SK-N-SH (cell line): ENCODE measurements around the gene MAP3K12. TPM values are rescaled to one million over a fixed set of nuclear protein-coding genes. Genes with fewer than 3 reads are reported as not detected.
A peak's percentile ranks its signal among the peaks of the same experiment; 100 is the strongest.
"Not testable (repeated sequence)": the region's sequence is repeated elsewhere in the genome, so short reads cannot be mapped to it uniquely, and the experiment has no call there.

Source experiments
- CTCF ChIA-PET: fragments of 300-600, 350-600 bp; formaldehyde crosslinking; extraction: SDS; loops from one replicate; lab custom pipeline; 2021; lab: Yijun Ruan, JAX
- POLR2A ChIA-PET: fragments of 350-600 bp; sonication (Branson Sonifier 250); formaldehyde crosslinking; extraction: SDS; loops from one replicate; lab custom pipeline; 2020; ENCODE audit warnings: antibody characterized with exemption, inconsistent platforms; lab: Yijun Ruan, JAX
- DNase-seq: peaks from one replicate; pipeline ENCODE4 v3.0.0; 2012
- H2AFZ ChIP-seq: fragments of 200-600 bp; sonication (generic); 2 replicates; pipeline ENCODE4 v1.8.1; 2016; ENCODE audit warnings: antibody characterized with exemption, mild to moderate bottlenecking, low read depth
- H3F3A ChIP-seq: fragments of 200-600 bp; sonication (generic); replicated peaks from 2 replicates; pipeline ENCODE3; 2016; ENCODE audit warnings: antibody characterized with exemption, mild to moderate bottlenecking; ENCODE audit not compliant: insufficient read depth
- H3K27ac ChIP-seq, 2 experiments: fragments of 200-500 bp in 1 of 2; fragments of 200-600 bp in 1 of 2; sonication (Bioruptor generic) in 1 of 2; sonication (generic), shearing (Covaris generic) in 1 of 2; 2 replicates each; pipeline versions ENCODE4 v1.5.1 to v1.6.1; 2014 to 2016; ENCODE audit warnings: low read depth in 2 of 2, inconsistent platforms in 1 of 2, low read length in 1 of 2, mild to moderate bottlenecking in 1 of 2, mixed read lengths in 1 of 2
- H3K27me3 ChIP-seq: fragments of 200-600 bp; sonication (generic), shearing (Covaris generic); 2 replicates; pipeline ENCODE4 v1.6.1; 2016; ENCODE audit warnings: mixed run types; ENCODE audit not compliant: insufficient read depth
- H3K36me3 ChIP-seq, 2 experiments: fragments of 200-500 bp in 1 of 2; fragments of 200-600 bp in 1 of 2; sonication (Bioruptor generic) in 1 of 2; sonication (generic) in 1 of 2; replicated peaks in 1 of 2; 2 replicates each; pipeline versions ENCODE3 to v1.5.1; 2014 to 2016; ENCODE audit warnings: low read length in 1 of 2, mild to moderate bottlenecking in 1 of 2; ENCODE audit not compliant: insufficient read depth in 2 of 2, control insufficient read depth in 1 of 2
- H3K4me1 ChIP-seq, 2 experiments: fragments of 200-500 bp in 1 of 2; fragments of 200-600 bp in 1 of 2; sonication (Bioruptor generic) in 1 of 2; sonication (generic), shearing (Covaris generic) in 1 of 2; 2 replicates each; pipeline versions ENCODE4 v1.5.1 to v1.6.1; 2014 to 2016; ENCODE audit warnings: low read depth in 1 of 2, low read length in 1 of 2, mixed run types in 1 of 2; ENCODE audit not compliant: insufficient read depth in 2 of 2, control insufficient read depth in 1 of 2
- H3K4me2 ChIP-seq: fragments of 200-600 bp; sonication (generic), shearing (Covaris generic); 2 replicates; pipeline ENCODE4 v1.6.1; 2017; ENCODE audit warnings: mixed run types
- H3K4me3 ChIP-seq, 2 experiments: fragments of 200-500 bp in 1 of 2; fragments of 200-600 bp in 1 of 2; sonication (Bioruptor generic) in 1 of 2; sonication (generic), shearing (Covaris generic) in 1 of 2; 2 replicates each; pipeline versions ENCODE4 v1.5.1 to v1.8.1; 2014 to 2016; ENCODE audit warnings: low read depth in 2 of 2, inconsistent platforms in 1 of 2, low read length in 1 of 2, mild to moderate bottlenecking in 1 of 2, mixed read lengths in 1 of 2, moderate library complexity in 1 of 2
- H3K79me2 ChIP-seq: fragments of 200-600 bp; sonication (generic); 2 replicates; pipeline ENCODE4 v1.8.1; 2017; ENCODE audit warnings: mild to moderate bottlenecking; ENCODE audit not compliant: insufficient read depth
- H3K9ac ChIP-seq: fragments of 200-600 bp; sonication (generic); 2 replicates; pipeline ENCODE4 v1.6.1; 2017; ENCODE audit warnings: mixed run types
- H3K9me2 ChIP-seq: fragments of 200-600 bp; sonication (generic); 2 replicates; pipeline ENCODE4 v1.6.1; 2017; ENCODE audit warnings: mixed run types
- H3K9me3 ChIP-seq: fragments of 200-600 bp; sonication (generic); 2 replicates; pipeline ENCODE4 v1.6.1; 2017; ENCODE audit warnings: mixed run types, mild to moderate bottlenecking, moderate library complexity
- H4K20me1 ChIP-seq: fragments of 200-600 bp; sonication (generic); 2 replicates; pipeline ENCODE4 v1.6.1; 2017; ENCODE audit warnings: mild to moderate bottlenecking, mixed run types; ENCODE audit not compliant: insufficient read depth
- FOSL2 ChIP-seq: IDR thresholded peaks from 2 replicates; pipeline ENCODE4 v1.4.0; 2012; ENCODE audit warnings: low read depth, mild to moderate bottlenecking, moderate library complexity, borderline replicate concordance
- FOXM1 ChIP-seq: IDR thresholded peaks from 2 replicates; pipeline ENCODE4 v1.4.0; 2012; ENCODE audit warnings: low read depth, mild to moderate bottlenecking
- MXI1 ChIP-seq: IDR thresholded peaks from 2 replicates; pipeline ENCODE4 v1.6.1; 2012; ENCODE audit warnings: mild to moderate bottlenecking, low read depth, low read length, improper control_type of control experiment
- NFIC ChIP-seq: IDR thresholded peaks from 2 replicates; pipeline ENCODE4 v1.4.0; 2012; ENCODE audit warnings: borderline replicate concordance
- POLR2AphosphoS5 ChIP-seq: IDR thresholded peaks from 2 replicates; pipeline ENCODE4 v1.6.1; 2012; ENCODE audit warnings: low read depth, low read length
- RCOR1 ChIP-seq: fragments of 150-350 bp; IDR thresholded peaks from 2 replicates; pipeline ENCODE4 v1.6.1; 2017; ENCODE audit warnings: antibody characterized with exemption, low read length
- RFX5 ChIP-seq: IDR thresholded peaks from 2 replicates; pipeline ENCODE4 v1.6.1; 2012; ENCODE audit warnings: mild to moderate bottlenecking, improper control_type of control experiment, low read length
- RXRA ChIP-seq: IDR thresholded peaks from 2 replicates; pipeline ENCODE4 v1.4.0; 2012; ENCODE audit warnings: low read depth, mild to moderate bottlenecking, borderline replicate concordance
- SIN3A ChIP-seq: IDR thresholded peaks from 2 replicates; pipeline ENCODE4 v1.6.1; 2012; ENCODE audit warnings: low read depth, mild to moderate bottlenecking, low read length, moderate library complexity, borderline replicate concordance
- SMC3 ChIP-seq: IDR thresholded peaks from 2 replicates; pipeline ENCODE4 v1.6.1; 2012; ENCODE audit warnings: low read depth, low read length, improper control_type of control experiment
- YY1 ChIP-seq: IDR thresholded peaks from 2 replicates; pipeline ENCODE4 v1.4.0; 2012; ENCODE audit warnings: low read depth, mild to moderate bottlenecking
- WGBS: methylation state at CpG from one replicate; pipeline ENCODE4 v1.1.6; 2017; ENCODE audit warnings: low lambda C conversion rate; 5-methylcytosine and 5-hydroxymethylcytosine counted together
- polyA plus RNA-seq, 3 experiments: library from polyadenylated mRNA; depleted of rRNA; stranded (reverse); fragments of >200 nt; gene quantifications; 2 replicates each; pipeline ENCODE4 v1.2.3, GENCODE V29; 2012
- TF ChIP-seq, protein P1 (sequence below): IDR thresholded peaks from 2 replicates; pipeline ENCODE4 v1.4.0; 2012; ENCODE audit warnings: low read depth

MAP3K12 gene
- polyA plus RNA-seq, 1 of the 3 experiments (the other 2 are of a cell fraction), result 57.6 TPM

DNA sequence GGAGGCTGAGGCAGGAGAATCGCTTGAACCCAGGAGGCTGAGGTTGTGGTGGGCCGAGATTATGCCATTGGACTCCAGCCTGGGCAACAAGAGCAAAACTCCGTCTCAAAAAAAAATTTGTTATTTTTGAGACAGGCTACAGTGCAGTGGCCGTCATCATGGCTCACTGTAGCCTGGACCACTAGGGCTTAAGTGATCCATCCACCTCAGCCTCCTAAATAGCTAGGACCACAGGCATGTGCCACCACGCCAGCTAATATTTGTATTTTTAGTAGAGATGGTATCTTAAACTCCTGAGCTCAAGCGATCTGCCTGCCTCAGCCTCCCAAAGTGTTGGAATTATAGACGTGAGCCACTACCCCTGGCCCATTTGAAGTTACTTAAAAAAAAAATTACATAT, 48.3 kb downstream of the MAP3K12 start:
- Histone ChIP-seq H3K9me2 (no peaks in the 10 kb centered on the region), H3K4me3 (no peak overlapping the region), H4K20me1 (peaks cover 35% of the 10 kb centered on the region), H3K79me2 (peaks cover 38% of the 10 kb centered on the region), H3K9me3 (no peaks in the 10 kb centered on the region), H3K27me3 (no peaks in the 10 kb centered on the region), H3K36me3 (peaks cover 25 to 31% of the 10 kb centered on the region in 2 experiments), H3K9ac (no peak overlapping the region), H2AFZ (no peak overlapping the region), H3F3A (peaks cover 6% of the 10 kb centered on the region), H3K4me1 (peaks cover 10 to 13% of the 10 kb centered on the region in 2 experiments; a peak in 3 of 4 replicates), H3K4me2 (no peak overlapping the region), H3K27ac (no peak overlapping the region)
- no peak for TF ChIP-seq SIN3A
- no peak for TF ChIP-seq NFIC
- TF ChIP-seq, protein P1, sequence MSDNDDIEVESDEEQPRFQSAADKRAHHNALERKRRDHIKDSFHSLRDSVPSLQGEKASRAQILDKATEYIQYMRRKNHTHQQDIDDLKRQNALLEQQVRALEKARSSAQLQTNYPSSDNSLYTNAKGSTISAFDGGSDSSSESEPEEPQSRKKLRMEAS, result no peak
- no peak for TF ChIP-seq MXI1
- no peak for TF ChIP-seq POLR2AphosphoS5
- no peak for TF ChIP-seq RCOR1
- no peak for TF ChIP-seq FOXM1
- no peak for TF ChIP-seq FOSL2
- no peak for TF ChIP-seq YY1
- ChIA-PET POLR2A (interaction anchor here (0.5 to 1.5 kb wide), 4 partner anchors 50 to 106 kb away, joined by 3 to 5 read pairs (median 4); partner anchors contain the start of gene TARBP2), CTCF (interaction anchor here (0.6 to 2.0 kb wide), 13 partner anchors 10 to 149 kb away, joined by 3 to 13 read pairs (median 6); partner anchors contain the start of genes AAAS, MAP3K12 and PRR13)
- WGBS, result 91% methylated on average over 7 of the region's 7 CpGs
- no peak for DNase-seq

DNA sequence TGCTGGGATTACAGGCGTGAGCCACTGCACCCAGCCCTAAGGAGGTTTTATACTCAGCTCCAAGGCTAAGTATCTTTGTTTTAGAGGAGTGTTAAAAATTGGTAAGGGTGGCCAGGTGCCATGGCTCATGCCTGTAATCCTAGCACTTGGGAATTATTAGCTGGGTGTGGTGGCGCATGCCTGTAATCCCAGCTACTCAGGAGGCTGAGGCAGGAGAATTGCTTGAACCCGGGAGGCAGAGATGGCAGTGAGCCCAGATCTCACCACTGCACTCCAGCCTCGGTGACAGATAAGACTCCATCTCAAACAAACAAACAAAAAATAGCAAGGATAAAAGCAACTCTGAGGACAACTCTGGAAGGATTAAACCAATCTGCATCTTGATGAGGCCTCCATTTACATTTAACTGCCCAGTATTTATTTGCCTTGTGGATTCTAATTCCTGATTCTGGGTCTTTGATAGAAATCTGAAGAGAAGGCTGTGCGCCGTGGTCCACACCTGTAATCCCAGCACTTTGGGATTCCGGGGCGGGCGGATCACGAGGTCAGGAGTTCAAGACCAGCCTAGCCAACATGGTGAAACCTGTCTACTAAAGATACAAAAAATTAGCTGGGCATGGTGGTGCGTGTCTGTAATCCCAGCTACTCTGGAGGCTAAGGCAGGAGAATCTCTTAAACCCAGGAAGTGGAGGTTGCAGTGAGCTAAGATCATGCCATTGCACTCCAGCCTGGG, 54.5 kb downstream of the MAP3K12 start:
- DNase-seq, H3K4me2 ChIP-seq, H3K9me2 ChIP-seq, H2AFZ ChIP-seq, POLR2A ChIA-PET, H3K27ac ChIP-seq, H3K9ac ChIP-seq, H3K4me3 ChIP-seq, H3K27me3 ChIP-seq, H3K4me1 ChIP-seq, H3K9me3 ChIP-seq, H4K20me1 ChIP-seq: not testable (repeated sequence)
- H3F3A ChIP-seq, result peaks cover 11% of the 10 kb centered on the region
- H3K79me2 ChIP-seq, result peaks cover 34% of the 10 kb centered on the region
- 96% methylated on average over 11 of the region's 11 CpGs for whole genome bisulfite sequencing
- CTCF ChIA-PET, result interaction anchor here (1.1 to 1.6 kb wide), 2 partner anchors 23 to 93 kb away, joined by 3 read pairs; no protein-coding TSS in a partner anchor
- peaks cover 11 to 20% of the 10 kb centered on the region in 2 experiments for H3K36me3 ChIP-seq

DNA sequence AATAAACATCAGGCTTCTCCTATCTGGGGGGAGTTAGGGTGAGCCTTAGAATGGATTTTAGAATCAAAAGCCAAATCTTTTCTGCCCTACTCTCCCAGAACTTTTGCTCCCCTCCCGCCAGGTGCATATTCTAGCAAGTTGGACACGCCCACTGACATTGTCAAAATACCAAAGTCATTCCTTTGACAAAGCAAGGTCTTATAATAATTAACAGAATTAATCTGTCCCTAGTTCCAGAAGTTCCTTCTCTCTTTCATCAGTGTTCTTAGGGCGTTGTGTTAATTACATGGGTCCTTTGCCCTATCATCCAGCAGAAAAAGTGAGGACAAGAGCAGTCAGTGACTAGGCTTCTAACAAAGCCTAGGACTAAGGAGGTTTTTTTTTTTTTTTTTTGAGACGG, 55.3 kb downstream of the MAP3K12 start:
- Histone ChIP-seq H3K4me1 (peaks cover 0 to 7% of the 10 kb centered on the region in 2 experiments; a peak in 1 of 4 replicates), H3K36me3 (peaks cover 11 to 20% of the 10 kb centered on the region in 2 experiments), H3F3A (peaks cover 11% of the 10 kb centered on the region), H3K9me2 (no peaks in the 10 kb centered on the region), H3K9ac (no peak overlapping the region), H3K27me3 (no peaks in the 10 kb centered on the region), H2AFZ (no peak overlapping the region), H3K4me3 (no peak overlapping the region), H3K27ac (no peak overlapping the region), H3K4me2 (0 out of 2 replicates have a peak overlapping the region, but pooled peaks have one; percentile 8), H3K9me3 (no peaks in the 10 kb centered on the region), H3K79me2 (peaks cover 34% of the 10 kb centered on the region), H4K20me1 (no peaks in the 10 kb centered on the region)
- ChIA-PET POLR2A (no interaction called here), CTCF (interaction anchor here (1.6 kb wide), 1 partner anchor 92 kb away, joined by 3 read pairs; no protein-coding TSS in a partner anchor)
- 91% methylated on average over 4 of the region's 4 CpGs for WGBS
- DNase-seq, result no peak
- no peak for TF ChIP-seq RXRA
- TF ChIP-seq MXI1, result no peak
- TF ChIP-seq SMC3, result no peak
- TF ChIP-seq RFX5, result no peak
